GM21526 (cell line): Measurements from ENCODE around the gene SLFN12L.
A peak's percentile ranks its signal among the peaks of the same experiment; 100 is the strongest.
"Not testable (repeated sequence)": the region's sequence is repeated elsewhere in the genome, so short reads cannot be mapped to it uniquely, and the experiment has no call there.

ENCODE experiments used
- ATAC-seq: cut with Tn5 transposase; IDR thresholded peaks from one replicate; pipeline ENCODE4 v1.9.1; 2021; ENCODE audit warnings: moderate library complexity; ENCODE audit not compliant: unreplicated experiment, low FRiP score

Gene SLFN12L

GRCh38 chr17:35499548-35499947, 37.9 kb downstream of the SLFN12L start:
- ATAC-seq = no peak

DNA sequence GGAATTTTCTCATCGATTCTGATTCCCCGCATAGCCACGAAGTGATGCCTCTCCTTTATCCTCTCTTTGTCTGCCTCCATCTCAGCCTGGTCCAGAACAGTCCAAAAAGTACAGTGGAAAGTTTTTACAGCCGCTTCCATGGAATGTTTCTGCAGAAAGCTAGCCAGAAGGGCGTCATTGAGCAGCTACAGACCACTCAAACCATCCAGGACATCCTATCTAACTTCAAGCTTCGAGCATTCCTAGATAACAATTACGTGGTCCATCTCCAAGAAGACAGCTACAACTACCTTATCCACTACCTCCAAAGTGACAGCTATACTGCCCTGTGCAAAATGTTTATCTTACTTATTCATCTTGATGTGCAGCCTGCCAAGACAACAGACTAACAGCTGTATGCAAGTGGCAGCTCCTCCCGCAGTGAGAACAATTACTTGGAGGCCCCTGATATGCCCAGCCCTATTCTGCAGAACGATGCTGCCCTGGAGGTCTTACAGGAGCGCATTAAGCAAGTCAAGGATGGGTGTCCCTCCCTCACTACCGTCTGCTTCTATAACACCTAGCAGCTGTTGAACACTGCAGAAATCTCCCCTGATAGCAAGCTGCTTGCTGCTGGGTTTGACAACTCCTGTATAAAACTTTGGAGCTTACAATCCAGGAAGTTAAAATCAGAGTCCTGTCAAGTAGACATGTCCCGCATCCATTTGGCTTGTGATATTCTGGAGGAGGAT, 38.9 kb downstream of the SLFN12L start:
- no peak for ATAC-seq

GRCh38 chr17:35496451-35497290, 40.8 kb downstream of the SLFN12L start:
- ATAC-seq = no peak

GRCh38 chr17:35493040-35493439, 44.4 kb downstream of the SLFN12L start:
- no peak for ATAC-seq

DNA sequence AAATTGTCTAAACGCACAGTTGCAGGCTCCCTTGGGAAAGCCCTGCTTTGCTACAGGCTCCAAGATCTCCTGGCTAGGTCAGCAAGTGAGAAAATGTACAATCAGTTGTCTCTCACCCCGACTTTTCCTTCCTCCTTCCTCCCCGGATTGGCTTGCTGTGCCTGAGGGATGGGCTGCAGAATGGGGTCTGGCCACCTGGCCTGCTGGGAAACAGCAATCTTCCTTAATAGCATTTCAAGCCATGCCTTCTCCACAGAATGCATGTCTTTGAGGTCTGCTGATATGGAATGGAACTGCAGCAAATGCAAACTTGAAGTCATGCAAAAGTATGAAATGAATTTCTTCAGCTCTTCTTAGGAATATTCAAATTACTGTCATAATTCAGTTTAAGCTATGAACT, 46.1 kb downstream of the SLFN12L start:
- no peak for ATAC-seq

DNA sequence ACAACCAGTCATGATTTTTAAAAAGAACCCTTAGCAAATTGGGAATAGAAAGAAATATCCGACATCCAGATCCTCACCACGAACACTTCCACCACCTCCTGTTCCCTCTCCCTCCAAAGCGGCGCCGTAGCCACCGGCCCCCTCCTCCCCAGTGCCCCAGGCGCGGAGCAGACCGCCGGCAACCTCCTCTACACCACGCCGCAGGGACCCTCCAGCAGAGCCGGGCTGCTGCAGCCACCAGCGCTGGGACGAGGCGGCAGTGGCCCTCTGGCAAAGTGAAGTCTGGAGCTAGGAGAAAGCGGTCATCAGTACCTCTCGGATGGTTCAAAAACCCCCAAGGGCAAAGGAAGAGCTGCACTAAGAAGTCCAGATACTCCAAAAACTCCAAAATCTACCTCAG, 47.5 kb downstream of the SLFN12L start:
- no peak for ATAC-seq

- no peak for ATAC-seq
Measured at GRCh38 chr17:35488991-35489390, 48.5 kb downstream of the SLFN12L start.

GRCh38 chr17:35486920-35487732, 50.4 kb downstream of the SLFN12L start:
- ATAC-seq = no peak

DNA sequence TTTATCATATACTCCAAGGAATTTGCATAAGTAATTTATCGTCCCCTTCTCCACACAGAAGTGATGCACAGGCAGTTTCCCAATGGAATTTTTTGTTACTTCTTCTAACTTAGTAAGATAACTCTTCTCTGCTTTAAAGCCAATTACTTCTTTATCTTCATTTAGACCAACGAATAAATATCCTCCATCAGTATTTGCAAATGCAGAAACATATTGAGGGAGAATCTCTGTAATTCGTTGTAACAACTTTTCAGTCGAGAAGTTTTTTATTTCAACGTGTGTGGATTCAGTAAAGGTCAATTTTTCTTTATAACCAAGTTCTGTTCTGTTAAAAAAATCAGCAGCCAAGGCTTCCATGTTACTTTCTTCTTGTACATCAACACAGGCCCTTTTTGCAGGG, 58.2 kb downstream of the SLFN12L start:
- no peak for ATAC-seq

DNA sequence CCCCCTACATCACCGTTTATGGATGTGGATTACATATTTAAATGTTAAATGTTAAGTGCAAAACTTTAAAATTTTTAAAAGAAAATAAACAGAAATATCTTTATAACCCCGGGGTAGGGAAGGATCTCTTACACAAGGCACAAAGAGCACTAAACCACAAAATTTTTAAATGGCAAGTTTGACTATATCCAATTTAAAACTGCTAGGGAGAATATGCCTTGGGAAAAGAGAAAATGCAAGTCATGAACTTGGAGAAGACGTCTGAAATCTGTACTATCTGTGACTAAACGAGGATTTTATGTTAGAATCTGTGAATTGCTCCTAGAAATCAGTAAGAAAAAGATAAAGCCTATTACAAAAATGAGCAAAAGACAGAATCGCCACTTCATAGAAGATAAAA, 60.2 kb downstream of the SLFN12L start:
- ATAC-seq = no peak

DNA sequence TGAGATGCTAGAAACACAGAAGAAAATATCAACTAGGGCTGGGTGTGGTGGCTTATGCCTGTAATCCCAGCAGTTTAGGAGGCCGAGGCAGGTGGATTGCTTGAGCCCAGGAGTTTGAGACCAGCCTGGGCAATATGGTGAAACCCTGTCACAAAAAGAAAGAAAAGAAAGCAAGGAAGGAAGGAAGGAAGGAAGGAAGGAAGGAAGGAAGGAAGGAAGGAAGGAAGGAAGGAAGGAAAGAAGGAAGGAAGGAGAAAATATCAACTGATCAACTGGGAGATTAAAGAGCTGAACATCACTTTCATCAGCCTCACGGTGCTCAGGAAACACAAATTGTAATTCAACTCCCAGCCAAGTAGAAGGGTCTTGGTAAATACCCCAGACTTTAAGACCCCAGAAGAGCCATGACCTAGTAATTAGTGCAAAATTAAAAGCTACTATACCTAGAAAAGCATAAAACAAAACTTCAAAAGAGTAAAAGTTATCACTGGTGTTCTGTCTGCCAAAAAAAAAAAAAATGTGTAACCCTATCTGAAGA, 61.1 kb downstream of the SLFN12L start:
- ATAC-seq = no peak

DNA sequence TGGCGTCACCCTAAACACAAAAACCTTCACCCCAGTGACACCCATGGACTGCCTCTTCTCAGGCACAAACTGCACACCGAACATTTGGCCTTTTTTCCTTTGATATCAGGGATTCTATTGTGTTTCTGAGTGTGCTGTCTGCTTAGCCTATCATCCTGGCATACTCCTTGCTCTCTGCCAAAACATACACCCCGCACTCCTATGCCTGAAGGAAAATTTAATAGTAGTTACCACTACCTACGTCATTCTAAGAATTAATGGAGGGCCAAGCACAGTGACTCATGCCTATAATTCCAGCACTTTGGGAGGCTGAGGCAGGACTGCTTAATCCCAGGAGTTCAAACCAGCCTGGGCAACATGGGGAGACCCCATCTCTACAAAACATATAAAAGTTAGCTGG, 69.0 kb downstream of the SLFN12L start:
- ATAC-seq = no peak

GRCh38 chr17:35467824-35468223, 69.7 kb downstream of the SLFN12L start:
- no peak for ATAC-seq

DNA sequence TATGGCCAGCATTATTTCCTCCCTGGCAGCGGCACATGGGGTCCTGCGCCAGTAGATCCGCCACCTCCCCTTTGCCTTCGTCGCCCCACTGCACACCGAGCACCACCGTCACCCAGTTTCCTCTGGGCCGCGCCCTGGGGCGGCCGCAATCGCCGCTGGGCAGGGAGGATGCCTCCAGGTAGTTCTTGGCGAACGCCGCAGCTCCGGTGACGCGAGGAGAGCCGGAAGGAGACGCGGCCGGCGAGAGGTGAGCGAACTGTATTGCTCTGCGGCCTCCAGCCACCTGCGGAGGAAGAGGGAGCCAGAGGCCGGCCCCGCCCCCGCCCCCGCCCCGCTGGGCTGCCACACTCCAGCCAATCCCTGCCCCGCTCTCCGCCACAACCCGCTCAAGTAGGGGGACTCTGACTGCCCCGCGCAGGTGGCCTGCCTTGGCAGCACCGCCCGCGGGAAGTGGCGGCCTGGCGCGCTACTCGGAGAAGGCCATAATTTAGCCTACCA, 77.1 kb downstream of the SLFN12L start:
- peak; percentile 65 for ATAC-seq

- not testable (repeated sequence) for ATAC-seq
Measured at GRCh38 chr17:35454035-35454434, 83.4 kb downstream of the SLFN12L start.

DNA sequence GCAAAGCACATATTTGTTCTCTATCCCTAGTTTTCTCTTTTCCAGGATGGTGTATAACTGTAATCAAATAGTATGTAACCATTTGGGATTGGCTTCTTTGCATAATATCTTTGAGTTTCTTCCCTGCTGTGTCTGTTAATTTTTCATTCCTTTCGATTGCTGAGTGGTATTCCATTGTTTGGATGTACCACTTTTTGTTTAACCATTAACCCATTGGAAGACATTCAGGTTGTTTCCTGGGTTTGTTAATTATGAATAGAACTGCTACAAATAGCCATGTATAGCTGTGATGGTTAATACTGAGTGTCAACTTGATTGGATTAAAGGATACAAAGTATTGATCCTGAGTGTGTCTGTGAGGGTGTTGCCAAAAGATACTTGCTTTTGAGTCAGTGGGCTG, 84.3 kb downstream of the SLFN12L start:
- ATAC-seq = no peak

- no peak for ATAC-seq
Measured at GRCh38 chr17:35449371-35449931, 88.0 kb downstream of the SLFN12L start.

GRCh38 chr17:35448899-35449227, 88.6 kb downstream of the SLFN12L start:
- no peak for ATAC-seq

GRCh38 chr17:35448214-35448898, 89.1 kb downstream of the SLFN12L start, which contains the start of gene SLFN13:
TSS of gene SLFN13 (minus strand) at chr17:35448766. CDS start at chr17:35445680, 3,086 bp downstream.
- ATAC-seq = peak; percentile 72

DNA sequence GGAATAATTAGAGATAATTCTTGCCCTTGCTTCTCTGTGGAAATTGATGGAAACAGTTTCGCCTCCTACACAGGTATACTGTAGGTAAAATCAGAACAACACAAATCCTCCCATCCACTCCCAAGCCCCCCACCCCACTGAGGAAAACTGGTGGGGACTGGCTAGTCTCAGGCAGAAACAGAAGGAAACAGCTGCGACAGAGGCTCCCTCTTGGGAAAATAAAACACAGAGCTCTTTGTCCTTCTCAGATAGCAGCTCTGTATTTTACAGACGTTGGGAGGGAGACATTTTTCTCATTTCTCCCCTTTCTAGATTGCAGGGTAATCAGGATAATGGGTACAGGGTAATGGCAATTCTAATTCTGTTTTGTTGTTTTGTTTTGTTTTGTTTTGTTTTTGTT, 90.0 kb downstream of the SLFN12L start:
- no peak for ATAC-seq
